GM23338 (cell line): Measurements from ENCODE around the gene UTP3.
"Not testable (repeated sequence)": the region's sequence is repeated elsewhere in the genome, so short reads cannot be mapped to it uniquely, and the experiment has no call there.

Experiments used
- CREB1 ChIP-seq: fragments of 250-450 bp; sonication (Bioruptor Pico); IDR thresholded peaks from 2 replicates; pipeline ENCODE4 v1.5.0; 2020; ENCODE audit warnings: low read depth, mild to moderate bottlenecking, moderate library complexity
- CTCF ChIP-seq, 2 experiments: fragments of 200-600 bp in 1 of 2; sonication (generic) in 1 of 2; conservative IDR thresholded peaks; 2 replicates each; pipeline versions ENCODE4 v1.5.1 to v1.6.1; 2016 to 2017; ENCODE audit warnings: antibody characterized with exemption in 2 of 2, low read depth in 2 of 2, mild to moderate bottlenecking in 2 of 2, moderate library complexity in 1 of 2
- ETS1 ChIP-seq: IDR thresholded peaks from 2 replicates; pipeline ENCODE4 v1.6.1; 2016; ENCODE audit warnings: antibody characterized with exemption
- EZH2 ChIP-seq: fragments of 200-600 bp; sonication (generic); IDR thresholded peaks from one replicate; pipeline ENCODE4 v1.8.0; 2017; ENCODE audit warnings: antibody characterized with exemption, mild to moderate bottlenecking, low read depth; ENCODE audit not compliant: unreplicated experiment
- EZH2phosphoT487 ChIP-seq: fragments of 200-600 bp; sonication (generic); IDR thresholded peaks from one replicate; pipeline ENCODE4 v1.8.1; 2018; ENCODE audit warnings: antibody characterized with exemption; ENCODE audit not compliant: unreplicated experiment
- JUNB ChIP-seq: IDR thresholded peaks from one replicate; pipeline ENCODE4 v1.6.1; 2016; ENCODE audit warnings: antibody characterized with exemption; ENCODE audit not compliant: unreplicated experiment
- POLR2AphosphoS5 ChIP-seq: IDR thresholded peaks from 2 replicates; pipeline ENCODE4 v1.6.1; 2016; ENCODE audit warnings: antibody characterized with exemption, low read depth
- REST ChIP-seq: IDR thresholded peaks from one replicate; pipeline ENCODE4 v1.6.1; 2018; ENCODE audit warnings: antibody characterized with exemption; ENCODE audit not compliant: unreplicated experiment
- STAT1 ChIP-seq: IDR thresholded peaks from one replicate; pipeline ENCODE4 v1.6.1; 2016; ENCODE audit warnings: antibody characterized with exemption; ENCODE audit not compliant: unreplicated experiment
- ZNF114 ChIP-seq: fragments of 250-450 bp; sonication (Bioruptor Pico); IDR thresholded peaks from 2 replicates; pipeline ENCODE4 v1.5.0; 2020; ENCODE audit warnings: mild to moderate bottlenecking, moderate library complexity

- TF ChIP-seq POLR2AphosphoS5; CTCF (conservative IDR thresholded peaks at IDR 0.05; ENCODE audit: low read depth in 2 of 2); EZH2; EZH2phosphoT487; CREB1 (CRISPR knock-in tag); JUNB; REST; ZNF114 (CRISPR knock-in tag); ETS1; STAT1: not testable (repeated sequence)
Observed at GRCh38 chr4:70698435-70698834, 10.1 kb downstream of the UTP3 start.
